ENCODE measurements around the gene ABCG1. TPM values are rescaled to one million over a fixed set of nuclear protein-coding genes. Genes with fewer than 3 reads are reported as not detected.

Gene ABCG1
- total RNA-seq, 2 experiments from 2014 or later, result 12.2 to 13.2 TPM

- Mint-ChIP-seq H3K27me3 (peaks cover 6% of the 10 kb centered on the region), H3K9me3 (peaks cover 2% of the 10 kb centered on the region), H3K4me3 (peak overlapping the region; percentile 20), H3K4me1 (peaks cover 34% of the 10 kb centered on the region), H3K36me3 (peaks cover 1% of the 10 kb centered on the region), H3K27ac (no peak overlapping the region)
- DNase-seq (no peak), ATAC-seq (ENCODE audit: low read depth) (peak; percentile 90)
- POLR2A ChIA-PET, result interaction anchor here (0.5 to 1.5 kb wide), 4 partner anchors 9 to 51 kb away, joined by 3 to 7 read pairs (median 4); no protein-coding TSS in a partner anchor
Observed at GRCh38 chr21:42198929-42199867, 19.7 kb upstream of the ABCG1 start.

- H3K27ac Mint-ChIP-seq, result peak overlapping the region; percentile 45
- ATAC-seq (ENCODE audit: low read depth), result no peak
- DNase-seq, result no peak
- peaks cover 11% of the 10 kb centered on the region for H3K27me3 Mint-ChIP-seq
- peaks cover 1% of the 10 kb centered on the region for H3K36me3 Mint-ChIP-seq
- no peak overlapping the region for H3K4me3 Mint-ChIP-seq
- POLR2A ChIA-PET, result interaction anchor here (1.4 kb wide), 1 partner anchor 12 kb away, joined by 6 read pairs; no protein-coding TSS in a partner anchor
- H3K9me3 Mint-ChIP-seq, result peaks cover 2% of the 10 kb centered on the region
- peaks cover 30% of the 10 kb centered on the region for H3K4me1 Mint-ChIP-seq
Observed at GRCh38 chr21:42199868-42200463, 19.0 kb upstream of the ABCG1 start.

GRCh38 chr21:42200906-42201614 lies 17.9 kb upstream of the ABCG1 start:
- Mint-ChIP-seq H3K4me3 (no peak overlapping the region), H3K27me3 (peaks cover 8% of the 10 kb centered on the region), H3K9me3 (no peaks in the 10 kb centered on the region), H3K27ac (no peak overlapping the region), H3K4me1 (peaks cover 23% of the 10 kb centered on the region), H3K36me3 (peaks cover 2% of the 10 kb centered on the region)
- POLR2A ChIA-PET, result interaction anchor here (1.0 to 1.6 kb wide), 7 partner anchors 8 to 38 kb away, joined by 3 to 10 read pairs (median 6); no protein-coding TSS in a partner anchor
- no peak for DNase-seq
- ATAC-seq (ENCODE audit: low read depth), result no peak

- Mint-ChIP-seq H3K9me3 (no peaks in the 10 kb centered on the region), H3K27me3 (peaks cover 8% of the 10 kb centered on the region), H3K4me3 (no peak overlapping the region), H3K27ac (no peak overlapping the region), H3K4me1 (peaks cover 23% of the 10 kb centered on the region), H3K36me3 (peaks cover 2% of the 10 kb centered on the region)
- ATAC-seq (ENCODE audit: low read depth), result no peak
- DNase-seq, result no peak
- POLR2A ChIA-PET, result interaction anchor here (1.0 to 1.6 kb wide), 7 partner anchors 9 to 37 kb away, joined by 3 to 10 read pairs (median 6); no protein-coding TSS in a partner anchor
Observed at GRCh38 chr21:42201615-42202161, 17.3 kb upstream of the ABCG1 start.

- H3K36me3 Mint-ChIP-seq, result peaks cover 2% of the 10 kb centered on the region
- no peak for ATAC-seq (ENCODE audit: low read depth)
- DNase-seq, result no peak
- peaks cover 23% of the 10 kb centered on the region for H3K4me1 Mint-ChIP-seq
- POLR2A ChIA-PET, result interaction anchor here (1.0 kb wide), 1 partner anchor 36 kb away, joined by 4 read pairs; no protein-coding TSS in a partner anchor
- peaks cover 13% of the 10 kb centered on the region for H3K27me3 Mint-ChIP-seq
- H3K9me3 Mint-ChIP-seq, result no peaks in the 10 kb centered on the region
- no peak overlapping the region for H3K4me3 Mint-ChIP-seq
- no peak overlapping the region for H3K27ac Mint-ChIP-seq
Observed at GRCh38 chr21:42202321-42202720, 16.6 kb upstream of the ABCG1 start.

GRCh38 chr21:42203321-42203720 lies 15.6 kb upstream of the ABCG1 start:
- peaks cover 3% of the 10 kb centered on the region for H3K36me3 Mint-ChIP-seq

GRCh38 chr21:42203936-42204335 lies 15.0 kb upstream of the ABCG1 start:
- Mint-ChIP-seq H3K27me3 (peaks cover 17% of the 10 kb centered on the region), H3K27ac (no peak overlapping the region), H3K36me3 (peaks cover 4% of the 10 kb centered on the region), H3K9me3 (no peaks in the 10 kb centered on the region), H3K4me1 (peaks cover 21% of the 10 kb centered on the region), H3K4me3 (no peak overlapping the region)
- ATAC-seq (ENCODE audit: low read depth) (no peak), DNase-seq (no peak)
- POLR2A ChIA-PET, result no interaction called here

More at GRCh38 chr21:42203321-42203720, 15.6 kb upstream of the ABCG1 start:
- Mint-ChIP-seq H3K4me1 (peaks cover 24% of the 10 kb centered on the region), H3K27ac (no peak overlapping the region), H3K4me3 (no peak overlapping the region), H3K27me3 (peaks cover 16% of the 10 kb centered on the region), H3K9me3 (no peaks in the 10 kb centered on the region)
- POLR2A ChIA-PET, result no interaction called here
- ATAC-seq (ENCODE audit: low read depth) (no peak), DNase-seq (no peak)

GRCh38 chr21:42207426-42207825 lies 11.5 kb upstream of the ABCG1 start:
- no peak overlapping the region for H3K4me3 Mint-ChIP-seq
- peaks cover 4% of the 10 kb centered on the region for H3K4me1 Mint-ChIP-seq
- no peak for DNase-seq
- H3K27ac Mint-ChIP-seq, result no peak overlapping the region
- no peaks in the 10 kb centered on the region for H3K9me3 Mint-ChIP-seq
- peaks cover 17% of the 10 kb centered on the region for H3K27me3 Mint-ChIP-seq
- ATAC-seq (ENCODE audit: low read depth), result no peak
- POLR2A ChIA-PET, result no interaction called here
- peaks cover 4% of the 10 kb centered on the region for H3K36me3 Mint-ChIP-seq

- H3K4me3 Mint-ChIP-seq, result no peak overlapping the region
- DNase-seq (no peak), ATAC-seq (ENCODE audit: low read depth) (no peak)
- POLR2A ChIA-PET, result no interaction called here
- peaks cover 4% of the 10 kb centered on the region for H3K4me1 Mint-ChIP-seq
- H3K27me3 Mint-ChIP-seq, result peaks cover 17% of the 10 kb centered on the region
- H3K9me3 Mint-ChIP-seq, result no peaks in the 10 kb centered on the region
- no peak overlapping the region for H3K27ac Mint-ChIP-seq
- H3K36me3 Mint-ChIP-seq, result peaks cover 4% of the 10 kb centered on the region
Observed at GRCh38 chr21:42208036-42208435, 10.9 kb upstream of the ABCG1 start.

- POLR2A ChIA-PET, result interaction anchor here (0.6 to 1.4 kb wide), 2 partner anchors 10 to 12 kb away, joined by 3 read pairs; no protein-coding TSS in a partner anchor
- peaks cover 14% of the 10 kb centered on the region for H3K27me3 Mint-ChIP-seq
- H3K9me3 Mint-ChIP-seq, result no peaks in the 10 kb centered on the region
- peaks cover 4% of the 10 kb centered on the region for H3K4me1 Mint-ChIP-seq
- ATAC-seq (ENCODE audit: low read depth) (no peak), DNase-seq (no peak)
- peaks cover 4% of the 10 kb centered on the region for H3K36me3 Mint-ChIP-seq
- H3K27ac Mint-ChIP-seq, result no peak overlapping the region
- no peak overlapping the region for H3K4me3 Mint-ChIP-seq
Observed at GRCh38 chr21:42208801-42209490, 10.0 kb upstream of the ABCG1 start.

GRCh38 chr21:42209801-42210479 lies 9.0 kb upstream of the ABCG1 start:
- H3K4me1 Mint-ChIP-seq, result peaks cover 4% of the 10 kb centered on the region
- H3K9me3 Mint-ChIP-seq, result no peaks in the 10 kb centered on the region
- ATAC-seq (ENCODE audit: low read depth), result no peak
- H3K27me3 Mint-ChIP-seq, result peaks cover 9% of the 10 kb centered on the region
- POLR2A ChIA-PET, result interaction anchor here (0.6 to 1.4 kb wide), 2 partner anchors 9 to 11 kb away, joined by 3 read pairs; no protein-coding TSS in a partner anchor
- H3K36me3 Mint-ChIP-seq, result peaks cover 4% of the 10 kb centered on the region
- no peak for DNase-seq
- H3K4me3 Mint-ChIP-seq, result no peak overlapping the region
- H3K27ac Mint-ChIP-seq, result no peak overlapping the region

- ATAC-seq (ENCODE audit: low read depth), result no peak
- Mint-ChIP-seq H3K4me3 (no peak overlapping the region), H3K36me3 (peaks cover 2% of the 10 kb centered on the region)
Observed at GRCh38 chr21:42212266-42212665, 6.7 kb upstream of the ABCG1 start.

More at GRCh38 chr21:42212266-42212665, 6.7 kb upstream of the ABCG1 start:
- Mint-ChIP-seq H3K27ac (no peak overlapping the region), H3K27me3 (peaks cover 5% of the 10 kb centered on the region), H3K9me3 (peaks cover under 1% of the 10 kb centered on the region), H3K4me1 (peaks cover 2% of the 10 kb centered on the region)
- no peak for DNase-seq
- POLR2A ChIA-PET, result no interaction called here
